Ramos (cell line): ENCODE data around the gene FOSL2.

Experiments
- in situ Hi-C: fragments of 300-500 bp; cut with MboI; formaldehyde crosslinking; loops from one replicate; pipeline ENCODE4 v1.14.3; 2022; ENCODE audit warnings: low sequenced_read_pairs; ENCODE audit not compliant: unreplicated experiment

The FOSL2 gene

DNA sequence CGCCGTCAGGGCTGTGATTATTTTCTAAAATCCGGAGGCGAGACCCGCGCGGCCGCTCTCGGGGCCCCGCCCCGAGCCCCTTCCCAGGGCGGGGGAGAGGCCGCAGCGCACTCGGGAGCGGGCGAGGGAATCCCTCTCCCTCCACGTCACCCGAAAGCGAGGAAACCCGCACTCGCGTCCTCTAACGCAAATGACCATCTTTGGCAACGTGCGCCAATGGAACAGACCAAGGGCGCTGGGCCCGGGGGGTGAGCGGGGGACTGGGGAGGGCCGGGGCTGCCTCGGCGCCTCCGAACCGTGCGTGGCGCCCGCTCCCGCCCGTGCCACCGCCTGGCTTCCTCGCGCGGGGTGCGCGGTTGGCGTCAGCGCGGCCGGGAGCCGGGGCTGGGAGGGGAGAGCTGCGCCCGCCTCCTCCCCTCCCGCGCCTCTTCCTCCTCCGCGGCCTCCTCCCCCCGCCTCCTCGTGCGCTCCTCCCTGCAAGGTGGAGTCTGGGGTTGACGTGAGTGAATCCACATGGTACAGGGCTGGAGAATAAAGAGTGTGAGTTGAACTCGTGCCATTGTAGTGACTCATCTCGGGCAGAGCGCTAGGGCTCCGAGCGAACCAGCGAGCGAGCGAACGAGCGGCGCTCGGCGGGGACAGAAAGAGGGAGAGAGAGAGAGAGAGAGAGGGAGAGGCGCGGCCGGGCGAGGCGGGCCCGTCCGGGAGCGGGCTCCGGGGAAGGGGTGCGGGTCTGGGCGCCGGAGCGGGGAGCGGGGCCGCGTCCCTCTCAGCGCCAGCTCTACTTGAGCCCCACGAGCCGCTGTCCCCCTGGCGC is at the start of gene FOSL2:
FOSL2 (plus strand) TSS at position 562 of the 817 bp plus-strand sequence. CDS start 863 bp downstream, outside the sequence.
- in situ Hi-C loops: no loop called here

DNA sequence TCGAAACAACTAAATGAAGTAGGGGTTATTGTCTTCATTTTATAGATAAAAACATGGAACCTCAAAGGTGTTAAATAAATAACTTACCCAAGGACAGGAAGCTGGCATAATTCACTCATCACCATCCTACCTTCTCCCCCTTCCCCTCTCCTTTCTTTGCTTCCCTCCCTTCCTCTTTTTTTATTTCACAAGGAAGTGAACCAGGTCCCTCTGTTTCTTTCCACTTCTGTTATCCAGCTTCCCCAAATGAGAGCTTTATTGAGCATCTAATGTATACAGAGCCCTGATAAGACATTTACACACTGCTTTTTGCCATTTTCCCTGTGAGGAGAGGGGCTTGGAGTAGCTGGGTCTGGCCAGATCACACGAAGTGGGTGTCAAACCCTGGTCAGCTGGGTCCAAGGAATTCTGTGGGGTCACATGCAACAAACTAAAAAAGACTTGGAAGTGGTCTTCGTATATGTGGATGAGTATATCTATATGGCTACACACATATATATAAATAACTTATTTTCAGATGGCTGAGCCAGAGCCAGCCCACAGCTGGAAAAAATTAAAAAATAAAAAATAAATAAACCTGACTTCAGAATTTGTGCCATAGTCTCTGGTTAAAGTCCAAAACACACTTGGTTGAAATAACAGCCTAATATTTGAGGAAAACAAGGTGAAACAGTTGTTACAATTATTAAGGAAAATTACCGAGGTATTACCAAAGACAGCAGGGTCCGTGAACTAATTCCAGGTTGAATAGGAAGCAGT is 49.3 kb upstream of the FOSL2 start:
- in situ Hi-C loops: no loop called here

- in situ Hi-C loops: no loop called here
These were observed 48.5 kb upstream of the FOSL2 start for GRCh38 chr2:28343971-28344715.

DNA sequence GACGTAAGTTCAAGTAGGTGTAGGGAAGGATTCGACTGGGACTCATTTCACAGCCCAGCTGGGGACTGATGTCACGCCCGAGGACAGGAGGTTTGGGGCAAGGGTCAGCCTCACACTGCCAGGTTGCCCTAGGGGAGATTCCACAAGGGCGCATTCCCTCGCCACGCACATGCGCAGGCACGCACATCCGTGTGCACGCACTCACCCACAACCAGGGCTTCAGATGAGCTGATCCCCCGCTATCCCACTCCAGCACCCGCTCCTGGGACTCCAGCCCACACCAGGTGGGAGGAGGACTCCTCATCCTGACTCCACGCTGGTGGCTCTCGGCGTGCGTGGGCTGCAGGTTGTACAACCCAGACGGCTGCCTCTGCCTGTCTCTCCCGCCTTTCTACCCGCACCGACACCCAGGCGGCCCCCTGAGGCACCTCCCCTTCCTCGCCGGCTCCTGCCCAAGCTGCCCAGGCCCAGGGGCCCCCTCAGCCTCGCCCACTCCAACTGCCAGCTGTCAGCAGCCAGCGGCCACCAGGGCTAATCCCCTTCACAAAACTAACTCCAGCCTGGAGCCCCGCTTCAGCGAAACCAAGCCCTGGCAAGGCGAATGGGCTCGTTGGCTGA is 47.8 kb upstream of the FOSL2 start:
- in situ Hi-C loops: no loop called here

GRCh38 chr2:28345619-28346018 is 47.0 kb upstream of the FOSL2 start:
- in situ Hi-C loops: no loop called here

DNA sequence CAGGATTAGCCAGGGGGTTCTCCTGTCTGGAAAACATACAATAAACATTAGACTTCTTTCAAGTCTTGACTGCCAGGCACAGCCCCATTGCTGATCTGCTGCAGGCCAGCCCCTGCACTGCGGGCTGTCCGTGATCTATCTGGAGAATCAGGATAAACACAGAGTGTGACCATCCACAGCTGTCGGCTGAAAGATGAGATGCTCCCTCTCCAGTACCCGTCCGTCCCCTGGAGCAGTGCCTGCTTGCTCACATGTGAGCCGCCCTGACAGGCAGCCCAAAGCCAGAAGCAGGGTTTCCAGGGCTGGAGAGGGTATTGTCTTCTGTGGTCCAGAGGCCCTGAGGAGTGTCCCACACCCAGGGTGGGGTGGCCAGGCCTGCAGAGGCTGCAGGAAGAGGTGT is 46.1 kb upstream of the FOSL2 start:
- in situ Hi-C loops: no loop called here

- in situ Hi-C loops: no loop called here
These were observed 45.5 kb upstream of the FOSL2 start for GRCh38 chr2:28347193-28347592.

- in situ Hi-C loops: no loop called here
These were observed 45.1 kb upstream of the FOSL2 start for GRCh38 chr2:28347596-28347995.

DNA sequence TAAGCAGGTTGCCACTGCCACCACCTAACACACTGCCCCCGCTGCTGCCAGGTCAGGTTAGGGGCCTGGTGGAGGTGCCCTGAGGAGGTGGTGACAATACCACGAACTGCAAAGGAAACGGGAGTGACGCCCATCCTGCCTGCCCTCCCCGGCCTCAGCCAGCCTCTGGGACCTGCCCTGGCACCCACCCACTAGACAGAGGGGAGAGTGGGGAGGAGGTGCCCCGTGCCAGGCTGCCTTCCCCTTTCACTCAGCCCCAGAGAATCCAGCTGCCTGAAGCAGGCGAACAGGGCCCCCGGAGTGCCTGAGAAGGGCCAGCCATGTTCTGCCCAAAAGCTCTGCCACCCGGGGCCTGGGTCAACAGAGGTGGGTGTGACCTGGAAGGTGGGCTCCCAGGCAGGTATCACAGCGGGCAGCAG is 44.5 kb upstream of the FOSL2 start:
- in situ Hi-C loops: no loop called here

GRCh38 chr2:28348921-28349320 is 43.7 kb upstream of the FOSL2 start:
- in situ Hi-C loops: no loop called here

DNA sequence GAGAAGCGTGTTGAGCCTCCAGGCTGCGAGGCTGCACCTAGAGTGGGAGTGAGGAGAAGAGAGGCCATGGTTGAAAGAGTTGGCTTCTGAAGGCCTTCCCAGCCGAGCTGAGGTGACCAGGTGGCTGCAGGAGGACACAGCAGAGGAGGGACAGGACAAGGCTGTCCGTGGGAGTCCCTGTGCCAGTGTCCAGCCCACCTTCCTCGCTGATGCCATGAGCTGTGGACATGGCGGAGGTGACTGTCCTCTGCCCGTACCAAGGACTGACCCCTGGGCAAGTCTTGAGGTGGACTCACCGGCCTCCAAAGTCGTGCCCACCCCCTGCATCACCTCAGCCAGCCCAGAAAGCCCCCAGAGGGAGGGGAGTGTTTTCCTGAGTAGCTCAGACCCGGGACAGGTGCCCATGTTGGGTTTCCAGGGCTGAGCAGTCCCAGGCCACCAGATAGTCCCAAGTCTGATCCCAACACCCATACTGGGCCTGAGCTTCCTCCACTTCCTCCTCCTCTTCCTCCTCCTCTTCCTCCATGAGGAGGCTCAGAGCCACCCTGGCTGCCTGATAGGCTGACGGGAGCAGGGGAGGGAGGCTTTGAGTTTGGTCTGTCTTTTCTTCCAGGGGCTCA is 43.0 kb upstream of the FOSL2 start:
- in situ Hi-C loops: no loop called here

- in situ Hi-C loops: no loop called here
These were observed 42.5 kb upstream of the FOSL2 start for GRCh38 chr2:28350196-28350595.

DNA sequence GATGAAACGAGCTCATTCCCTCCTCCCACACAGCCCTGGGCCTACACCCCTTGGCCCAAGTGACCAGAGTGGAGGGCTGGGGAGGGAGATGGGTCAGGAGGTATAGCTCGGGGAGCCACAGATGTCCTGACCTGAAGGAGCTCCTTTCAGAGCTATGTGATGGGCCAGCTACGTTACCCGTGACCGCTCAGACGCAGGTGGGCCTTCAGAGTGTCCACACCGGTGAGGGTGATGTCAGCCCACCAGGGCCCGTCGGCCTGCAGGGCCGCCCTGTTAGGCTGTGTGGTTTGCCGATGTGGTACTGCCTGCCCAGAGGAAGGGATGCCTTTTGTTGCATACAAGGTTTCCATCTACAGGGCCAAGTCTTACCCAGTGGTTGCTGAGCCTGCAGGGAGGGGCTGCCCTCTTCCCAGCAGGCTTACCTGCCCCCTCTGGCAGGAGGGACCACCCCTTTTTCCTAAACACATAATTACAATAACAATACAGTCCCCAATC is 41.8 kb upstream of the FOSL2 start:
- in situ Hi-C loops: no loop called here

GRCh38 chr2:28351621-28352020 is 41.0 kb upstream of the FOSL2 start:
- in situ Hi-C loops: no loop called here

DNA sequence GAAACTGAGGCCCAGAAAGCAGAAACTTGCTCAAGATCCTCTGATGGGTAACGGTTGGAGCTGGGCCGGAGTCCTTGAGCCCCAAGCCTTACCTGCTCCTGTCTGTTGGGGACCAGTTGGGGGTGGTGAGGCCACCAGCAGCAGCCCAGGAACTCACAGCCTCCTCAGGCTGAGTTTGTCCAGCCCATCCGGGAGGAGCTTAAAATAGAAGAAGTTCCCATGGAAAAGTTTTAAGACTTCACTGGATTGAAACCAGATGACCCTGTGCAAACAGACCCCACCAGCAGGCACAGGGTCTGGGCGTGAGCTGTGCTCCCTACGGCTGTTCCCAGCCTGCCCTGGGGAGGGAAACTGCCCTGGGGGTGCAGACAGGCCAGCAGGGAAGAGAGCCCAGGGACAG is 40.6 kb upstream of the FOSL2 start:
- in situ Hi-C loops: no loop called here

GRCh38 chr2:28352610-28353195 is 40.0 kb upstream of the FOSL2 start:
- in situ Hi-C loops: no loop called here

GRCh38 chr2:28354920-28355520 is 37.6 kb upstream of the FOSL2 start:
- in situ Hi-C loops: no loop called here

DNA sequence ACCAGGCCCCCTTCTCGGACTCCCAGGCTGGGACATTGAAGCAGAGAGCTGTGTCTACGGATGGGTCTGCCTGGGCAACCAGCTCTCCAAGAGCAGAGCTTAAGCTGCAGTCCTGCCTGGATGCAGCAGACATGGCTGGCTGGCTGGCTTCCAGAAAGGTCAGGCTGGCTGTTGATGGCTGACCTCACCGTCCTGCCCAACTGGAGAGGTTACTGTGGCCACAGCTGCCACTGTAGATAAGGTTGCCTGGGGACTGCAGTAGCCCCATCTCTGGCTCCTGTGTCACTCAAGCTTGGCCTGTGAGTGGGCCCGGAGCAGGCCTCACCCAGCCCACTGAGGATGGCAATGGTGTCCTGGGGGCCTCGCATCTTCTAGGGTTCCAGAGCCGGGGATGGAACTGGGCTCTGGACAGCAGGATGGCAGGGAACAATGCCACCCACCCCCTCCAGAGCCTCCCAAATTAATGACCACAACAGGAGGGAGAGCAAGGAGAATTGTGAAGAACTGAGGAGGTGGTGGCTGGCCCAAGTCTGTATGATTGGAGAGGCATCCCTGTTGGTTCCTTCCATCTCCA is 37.0 kb upstream of the FOSL2 start:
- in situ Hi-C loops: no loop called here
